DMS153 treated with DMSO at 0.1 percent for 48 hours (cell line): ENCODE results near the gene PIK3R3.

ENCODE experiments used
- DNase-seq: peaks from one replicate; lab custom pipeline; 2025; ENCODE audit not compliant: unreplicated experiment; lab: John Stamatoyannopoulos, UW

The PIK3R3 gene

DNA sequence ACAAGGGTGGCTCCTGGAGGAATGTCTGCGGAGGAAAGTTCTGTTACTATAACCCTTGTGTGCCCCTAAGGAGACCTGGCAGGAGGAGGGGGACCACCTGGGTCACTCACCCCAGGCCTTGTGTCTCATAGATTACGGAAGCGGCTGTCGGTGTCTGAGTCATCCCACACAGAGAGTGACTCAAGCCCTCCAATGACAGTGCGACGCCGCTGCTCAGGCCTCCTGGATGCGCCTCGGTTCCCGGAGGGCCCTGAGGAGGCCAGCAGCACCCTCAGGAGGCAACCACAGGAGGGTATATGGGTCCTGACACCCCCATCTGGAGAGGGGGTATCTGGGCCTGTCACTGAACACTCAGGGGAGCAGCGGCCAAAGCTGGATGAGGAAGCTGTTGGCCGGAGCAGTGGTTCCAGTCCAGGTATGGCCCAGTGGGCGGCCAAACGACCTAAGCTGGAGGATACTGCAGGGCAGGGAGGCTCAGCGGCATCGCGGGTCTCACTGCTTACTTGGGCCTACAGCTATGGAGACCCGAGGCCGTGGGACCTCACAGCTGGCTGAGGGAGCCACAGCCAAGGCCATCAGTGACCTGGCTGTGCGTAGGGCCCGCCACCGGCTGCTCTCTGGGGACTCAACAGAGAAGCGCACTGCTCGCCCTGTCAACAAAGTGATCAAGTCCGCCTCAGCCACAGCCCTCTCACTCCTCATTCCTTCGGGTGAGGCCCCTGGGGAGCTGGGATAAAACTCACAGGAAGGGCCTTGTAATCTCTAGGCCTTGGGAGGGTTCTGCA lies 101.4 kb downstream of the PIK3R3 start:
- no peak for DNase-seq

DNA sequence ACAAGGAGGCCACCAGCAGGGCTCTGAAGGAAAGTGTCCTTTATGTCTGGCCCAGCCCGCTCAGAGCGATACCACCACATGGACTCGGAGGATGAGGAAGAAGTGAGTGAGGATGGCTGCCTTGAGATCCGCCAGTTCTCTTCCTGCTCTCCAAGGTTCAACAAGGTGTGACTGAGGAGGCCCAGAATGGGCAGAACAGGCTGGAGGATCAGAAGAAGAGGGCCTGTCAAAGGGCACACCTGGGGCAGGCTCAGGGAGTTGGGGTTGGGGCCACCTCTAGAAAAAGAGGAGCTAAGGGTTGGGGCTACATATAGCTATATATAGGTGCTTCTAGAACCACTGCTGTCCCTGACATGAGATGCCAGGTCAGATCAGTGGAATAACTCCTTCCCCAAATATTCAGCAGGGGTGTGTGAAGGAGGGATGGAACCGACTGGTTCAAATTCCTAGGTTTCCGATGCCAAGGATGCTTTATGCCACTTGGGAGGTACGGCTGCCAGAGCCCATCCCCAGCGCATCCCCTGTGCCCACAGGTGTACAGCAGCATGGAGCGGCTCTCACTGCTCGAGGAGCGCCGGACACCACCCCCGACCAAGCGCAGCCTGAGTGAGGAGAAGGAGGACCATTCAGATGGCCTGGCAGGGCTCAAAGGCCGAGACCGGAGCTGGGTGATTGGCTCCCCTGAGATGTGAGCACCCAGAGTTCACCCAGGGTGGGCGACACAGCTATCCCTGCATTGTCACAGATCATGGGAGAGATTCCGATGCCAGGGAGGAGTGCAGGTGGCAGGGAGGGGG lies 102.2 kb downstream of the PIK3R3 start:
- DNase-seq, result no peak

DNA sequence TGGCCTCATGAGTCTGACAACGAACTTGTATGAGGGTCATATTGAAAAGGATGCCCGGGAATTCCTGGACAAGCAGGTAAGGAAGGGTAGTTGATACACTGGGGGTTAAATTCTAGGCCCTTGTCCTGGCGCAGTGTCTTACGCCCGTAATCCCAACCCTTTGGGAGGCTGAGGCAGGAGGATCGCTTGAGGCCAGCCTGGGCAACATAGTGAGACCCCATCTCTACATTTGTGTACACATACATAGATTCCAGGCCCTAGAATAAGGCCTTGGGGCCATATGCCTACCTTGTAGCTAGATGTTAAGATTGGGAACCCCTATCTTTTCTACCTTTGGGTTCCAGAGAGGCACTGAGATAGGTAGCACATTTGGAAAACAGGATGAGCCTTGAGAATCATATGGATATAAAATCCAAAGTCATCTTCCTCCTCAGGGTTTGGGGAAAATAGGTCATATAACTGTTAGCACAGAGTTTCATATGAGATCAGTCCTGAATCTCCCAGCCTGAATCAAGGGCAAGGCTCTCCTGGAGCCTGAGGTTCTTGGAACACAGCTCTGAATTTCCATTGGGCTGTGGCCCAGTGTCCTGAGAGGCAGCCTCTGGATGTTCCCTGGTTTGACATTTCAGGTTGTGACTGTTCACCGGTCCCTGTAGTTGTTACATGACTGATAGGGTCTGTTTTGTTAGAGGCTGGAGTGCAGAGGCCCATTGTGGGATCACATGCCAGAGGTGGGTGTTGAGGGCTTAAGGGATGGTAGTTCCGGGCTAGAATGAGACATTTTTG lies 104.4 kb downstream of the PIK3R3 start:
- no peak for DNase-seq

DNA sequence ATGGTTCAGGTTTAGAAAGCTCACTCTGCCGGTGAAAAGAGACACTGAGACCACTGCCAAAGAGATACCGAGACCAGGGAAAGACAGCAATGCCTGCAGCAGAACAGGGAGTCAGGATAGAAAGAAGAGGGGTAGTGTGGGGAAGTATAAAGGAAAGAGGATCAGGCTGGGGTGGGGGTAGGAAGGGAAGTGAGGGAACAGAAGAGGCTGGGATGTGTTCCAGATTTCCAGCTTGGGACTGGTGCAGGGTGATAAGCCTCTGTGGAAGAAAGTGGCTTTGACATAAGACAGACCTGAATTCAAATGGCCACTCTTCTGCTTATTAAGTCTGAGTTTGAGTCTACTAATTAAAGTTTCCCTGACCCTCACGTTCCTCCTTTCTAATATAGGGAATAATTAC lies 105.9 kb downstream of the PIK3R3 start:
- no peak for DNase-seq

DNA sequence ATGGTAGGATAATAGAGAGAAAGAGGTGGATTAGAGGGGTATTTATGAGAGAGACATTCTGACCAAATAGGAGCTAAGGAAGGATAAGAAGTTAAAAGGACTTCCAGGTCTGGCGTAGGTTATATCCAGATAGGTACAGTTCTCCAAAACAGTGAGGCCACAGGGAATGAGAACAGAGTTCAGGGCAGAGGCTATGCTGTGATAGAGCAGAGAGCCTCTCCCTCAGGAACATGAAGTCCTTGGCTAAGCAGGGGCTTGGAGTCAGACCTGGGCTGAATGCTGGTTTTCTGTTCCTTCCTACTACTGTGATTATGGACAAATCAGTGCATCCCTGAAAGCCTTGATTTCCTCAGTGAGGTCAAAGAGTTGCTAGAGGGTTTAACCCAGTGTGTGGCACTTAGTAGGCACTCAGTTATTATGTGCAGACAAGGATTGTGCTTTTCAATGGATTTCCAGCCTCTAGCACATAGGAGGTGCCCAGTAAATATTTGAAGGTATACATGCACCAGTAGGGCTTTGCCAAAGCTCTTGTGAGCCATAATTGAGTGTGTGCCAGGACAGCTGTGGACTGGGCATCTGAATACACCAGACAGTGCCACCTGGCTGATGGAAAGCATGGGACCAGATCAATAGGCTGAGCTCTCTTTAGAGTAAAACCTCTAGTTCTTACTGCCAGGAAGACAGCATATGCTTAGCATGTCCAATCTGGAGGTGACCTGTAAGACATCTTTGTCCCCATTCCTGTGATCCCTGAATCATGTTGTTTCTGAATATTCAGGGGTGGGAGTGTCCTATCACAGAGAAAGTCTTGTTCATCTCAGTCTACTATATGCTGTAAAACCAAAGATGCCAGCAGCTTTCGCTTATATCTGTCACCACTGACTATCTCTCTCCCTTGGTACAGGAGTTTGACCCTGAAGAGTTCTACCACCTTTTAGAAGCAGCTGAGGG lies 111.1 kb downstream of the PIK3R3 start:
- peak; percentile 32 for DNase-seq

GRCh38 chr1:46020010-46020409 lies 112.4 kb downstream of the PIK3R3 start:
- no peak for DNase-seq

GRCh38 chr1:46019348-46019747 lies 113.1 kb downstream of the PIK3R3 start:
- DNase-seq, result no peak

- no peak for DNase-seq
These were observed 114.4 kb downstream of the PIK3R3 start for GRCh38 chr1:46017876-46018503.

- no peak for DNase-seq
These were observed 118.8 kb downstream of the PIK3R3 start for GRCh38 chr1:46013581-46013980.

- no peak for DNase-seq
These were observed 120.2 kb downstream of the PIK3R3 start for GRCh38 chr1:46012236-46012635.

GRCh38 chr1:46011121-46011695 lies 121.2 kb downstream of the PIK3R3 start:
- no peak for DNase-seq

- DNase-seq, result no peak
These were observed 121.8 kb downstream of the PIK3R3 start for GRCh38 chr1:46010611-46011010.

- DNase-seq, result no peak
These were observed 123.8 kb downstream of the PIK3R3 start for GRCh38 chr1:46008585-46008984.

DNA sequence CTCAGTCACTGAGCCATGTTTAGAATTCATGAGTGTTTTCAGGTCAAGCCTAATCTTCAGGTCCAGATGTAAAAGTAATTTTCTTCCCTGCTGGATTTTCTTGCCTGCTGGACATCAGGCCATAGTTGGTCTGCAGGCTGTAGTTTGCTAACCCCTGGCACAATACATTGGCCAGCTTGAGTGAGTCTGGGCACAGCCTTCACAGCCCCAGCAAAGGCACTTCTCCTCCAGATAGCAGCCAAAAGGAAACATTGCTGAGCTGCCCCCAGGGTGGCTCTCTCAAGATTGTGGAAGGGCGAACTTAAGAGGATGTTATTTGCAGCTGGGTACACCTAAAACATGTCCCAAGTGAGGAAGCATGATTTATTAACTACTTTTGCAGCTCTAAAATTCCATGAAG lies 126.8 kb downstream of the PIK3R3 start:
- DNase-seq, result no peak

- no peak for DNase-seq
These were observed 127.9 kb downstream of the PIK3R3 start for GRCh38 chr1:46004492-46004891.

- no peak for DNase-seq
These were observed 129.1 kb downstream of the PIK3R3 start for GRCh38 chr1:46003315-46003714.

DNA sequence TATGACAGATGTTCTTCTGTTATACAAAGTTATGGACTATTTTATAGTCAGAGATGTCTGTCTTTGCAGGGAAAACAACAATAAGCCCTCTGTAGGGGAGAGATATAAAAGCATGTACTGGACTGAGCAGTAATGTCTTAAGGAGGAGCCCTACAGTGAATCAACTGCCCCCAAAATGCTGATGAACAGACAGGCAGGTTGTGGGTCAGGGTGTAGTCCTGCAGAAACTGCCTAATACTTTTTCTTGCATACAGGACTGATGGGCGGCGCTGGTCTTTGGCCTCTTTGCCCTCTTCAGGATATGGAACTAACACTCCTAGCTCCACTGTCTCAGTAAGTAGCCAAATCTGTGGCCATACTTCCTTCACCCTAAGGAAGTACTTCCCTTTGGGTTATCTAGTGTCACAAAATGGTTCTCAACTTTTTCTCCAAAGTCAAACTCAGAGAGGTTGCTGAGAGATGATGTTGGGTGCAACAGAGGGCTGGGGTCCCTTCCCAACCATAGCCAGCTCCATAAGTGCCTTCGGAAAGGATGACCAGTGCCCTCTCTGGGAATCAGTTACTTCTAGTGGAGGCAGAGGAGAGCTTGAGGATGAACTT lies 129.8 kb downstream of the PIK3R3 start:
- no peak for DNase-seq

GRCh38 chr1:46001081-46001785 lies 131.2 kb downstream of the PIK3R3 start:
- no peak for DNase-seq

DNA sequence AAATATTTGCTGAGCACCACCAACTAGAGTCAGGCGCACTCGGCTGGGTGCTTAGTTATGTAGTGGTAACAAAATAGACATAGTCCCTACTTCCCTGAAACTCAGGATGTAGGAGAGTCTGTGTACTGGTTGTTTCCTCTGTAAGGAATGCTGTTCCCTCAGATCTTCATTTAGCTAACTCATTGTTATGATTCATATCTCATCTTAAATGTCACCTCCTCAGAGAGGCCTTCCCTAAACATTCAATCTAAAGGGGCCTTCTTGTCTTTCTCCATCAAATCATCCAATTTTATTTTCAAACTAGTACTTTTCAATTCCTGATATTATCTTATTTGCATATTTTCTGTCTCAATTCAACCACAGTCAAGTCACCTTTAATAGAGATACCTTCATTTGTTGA lies 132.9 kb downstream of the PIK3R3 start:
- no peak for DNase-seq
